ENCODE data around the gene CINP. TPM values are rescaled to one million over a fixed set of nuclear protein-coding genes. Genes with fewer than 3 reads are reported as not detected.

Gene CINP
- total and polyA plus RNA-seq, 2 of the 13 experiments (the other 11 are each of a cell fraction or from before 2014, with no cell fraction given), result 32.8 to 42.8 TPM

DNA sequence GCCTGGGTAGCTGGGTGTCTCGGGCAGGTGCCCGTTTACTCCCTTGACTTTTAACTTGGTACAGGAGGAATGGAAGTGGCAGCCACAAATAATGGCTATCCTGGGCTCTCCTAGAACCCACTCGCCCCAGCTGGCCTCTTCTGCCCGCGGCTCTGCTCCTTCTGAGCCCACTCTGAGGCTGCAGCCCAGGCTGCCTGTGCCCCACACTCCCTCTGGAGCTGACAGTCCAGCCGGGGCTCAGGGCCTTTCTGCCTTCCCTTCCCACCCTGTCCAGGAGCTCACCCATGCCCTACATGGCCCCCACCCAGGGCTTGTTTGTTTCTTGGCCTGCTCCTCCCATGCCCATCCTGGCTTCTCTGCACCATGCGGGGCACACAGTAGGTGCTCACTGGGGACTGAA, 27.5 kb downstream of the CINP start:
- H3K9ac ChIP-seq (ENCODE audit: insufficient read depth, low read depth, low read length), result no peak overlapping the region
- no peak overlapping the region for H3K27ac ChIP-seq (ENCODE audit: extremely low read length, insufficient read depth, low read length)
- H3K4me2 ChIP-seq (ENCODE audit: low read depth, low read length), result no peak overlapping the region
- H3K79me2 ChIP-seq (ENCODE audit: insufficient read depth, low read length), result no peaks in the 10 kb centered on the region
- no TSS peak for BruUV-seq (replicated peaks)
- in situ Hi-C loops (cut with HindIII; ENCODE audit: extremely low pct_ligation_motif_present, low pct_unique_long_range_greater_than_20kb), result no loop called here
- 98% methylated on average over 5 of the region's 7 CpGs for WGBS (ENCODE audit: low lambda C conversion rate)
- CTCF ChIA-PET (ENCODE audit: low intra/inter-chr PET ratio, low total read pairs), result no interaction called here
- H3K27me3 ChIP-seq (ENCODE audit: control insufficient read depth in 1 of 2, insufficient read depth in 2 of 2, low read length in 2 of 2), result no peaks in the 10 kb centered on the region
- H4K20me1 ChIP-seq (ENCODE audit: insufficient read depth, low read length), result no peaks in the 10 kb centered on the region
- TF ChIP-seq TAF15 (IDR thresholded peaks at IDR 0.05; ENCODE audit: low read depth, low read length, poor library complexity, severe bottlenecking) (no peak), ZNF570 (CRISPR knock-in tag; IDR thresholded peaks at IDR 0.05; ENCODE audit: borderline replicate concordance) (no peak), ZNF251 (CRISPR knock-in tag; IDR thresholded peaks at IDR 0.05) (no peak), HNRNPH1 (optimal IDR thresholded peaks at IDR 0.05; ENCODE audit: low read depth, low read length) (no peak), ZNF607 (CRISPR knock-in tag; IDR thresholded peaks at IDR 0.05; ENCODE audit: borderline replicate concordance) (no peak), ZBTB20 (CRISPR knock-in tag; IDR thresholded peaks at IDR 0.05; ENCODE audit: borderline replicate concordance, low read depth) (no peak), PHF21A (CRISPR knock-in tag; IDR thresholded peaks at IDR 0.05) (no peak), ZSCAN22 (CRISPR knock-in tag; IDR thresholded peaks at IDR 0.05) (no peak), ZBTB1 (CRISPR knock-in tag; IDR thresholded peaks at IDR 0.05; ENCODE audit: borderline replicate concordance) (no peak), ZC3H4 (CRISPR knock-in tag; IDR thresholded peaks at IDR 0.05; ENCODE audit: borderline replicate concordance) (no peak), HMGA1 (CRISPR knock-in tag; conservative IDR thresholded peaks at IDR 0.05) (no peak), ZNF160 (CRISPR knock-in tag; IDR thresholded peaks at IDR 0.05) (no peak), MED13 (CRISPR knock-in tag; IDR thresholded peaks at IDR 0.05) (no peak), ZNF644 (CRISPR knock-in tag; IDR thresholded peaks at IDR 0.05; ENCODE audit: low read depth) (no peak), RARG (CRISPR knock-in tag; IDR thresholded peaks at IDR 0.05; ENCODE audit: low read depth) (no peak), TBL1XR1 (IDR thresholded peaks at IDR 0.05; ENCODE audit: borderline replicate concordance, low read length, partially characterized antibody) (no peak), YY1 (IDR thresholded peaks at IDR 0.05; ENCODE audit: insufficient read depth, insufficient replicate concordance, low read depth, low read length) (no peak), NRL (CRISPR knock-in tag; IDR thresholded peaks at IDR 0.05; ENCODE audit: borderline replicate concordance) (no peak)
- POLR2A ChIA-PET, result interaction anchor here (1.5 kb wide), 1 partner anchor 14 kb away, joined by 4 read pairs; no protein-coding TSS in a partner anchor
- no peak; the same call in 2 of the 3 replicates for ATAC-seq
- H3K4me1 ChIP-seq (ENCODE audit: insufficient read depth, low read length), result no peaks in the 10 kb centered on the region
- intact Hi-C loops (cut with micrococcal nuclease; ENCODE audit: unreplicated experiment), result no loop called here
- H2AFZ ChIP-seq (ENCODE audit: low read length), result no peak overlapping the region
- FAIRE-seq, result no peak
- H3K4me3 ChIP-seq (replicated peaks in 1 of 3; ENCODE audit: insufficient read depth in 1 of 3, low read depth in 2 of 3, low read length in 3 of 3), result no peak overlapping the region
- H3K36me3 ChIP-seq (replicated peaks in 1 of 2; ENCODE audit: control insufficient read depth in 1 of 2, insufficient read depth in 2 of 2, low read length in 2 of 2), result peaks cover 14 to 39% of the 10 kb centered on the region in 2 experiments; a peak in 3 of 5 replicates
- H3K9me3 ChIP-seq (ENCODE audit: low read length), result no peaks in the 10 kb centered on the region
- no peak for DNase-seq (ENCODE audit: low spot score)
